Measurements from ENCODE around the gene UBAC2.

Gene UBAC2

GRCh38 chr13:99299256-99299919, 98.7 kb downstream of the UBAC2 start:
- DNase-seq = no peak

GRCh38 chr13:99299920-99300341, 99.3 kb downstream of the UBAC2 start:
- DNase-seq = no peak

GRCh38 chr13:99301056-99301838, 100.6 kb downstream of the UBAC2 start:
- DNase-seq = no peak

GRCh38 chr13:99301913-99302636, 101.4 kb downstream of the UBAC2 start:
- no peak for DNase-seq

- no peak for DNase-seq
Observed at GRCh38 chr13:99302637-99303505, 102.2 kb downstream of the UBAC2 start.

GRCh38 chr13:99303863-99304521, 103.3 kb downstream of the UBAC2 start:
- DNase-seq = no peak

- no peak for DNase-seq
Observed at GRCh38 chr13:99304541-99304940, 103.9 kb downstream of the UBAC2 start.

GRCh38 chr13:99305158-99305557, 104.5 kb downstream of the UBAC2 start:
- no peak for DNase-seq

- DNase-seq = no peak
Observed at GRCh38 chr13:99305566-99305965, 104.9 kb downstream of the UBAC2 start.

- no peak for DNase-seq
Observed at GRCh38 chr13:99307247-99307646, 106.6 kb downstream of the UBAC2 start, which contains the start of gene GPR183. GPR183 (minus strand) TSS chr13:99307399; CDS start chr13:99296145, 11,254 bp downstream.

- DNase-seq = peak; percentile 35
Observed at GRCh38 chr13:99307648-99308339, 107.1 kb downstream of the UBAC2 start.

- no peak for DNase-seq
Observed at GRCh38 chr13:99308471-99309087, 107.9 kb downstream of the UBAC2 start.

- no peak for DNase-seq
Observed at GRCh38 chr13:99310382-99311031, 109.9 kb downstream of the UBAC2 start.

- no peak for DNase-seq
Observed at GRCh38 chr13:99311137-99311536, 110.5 kb downstream of the UBAC2 start.

- DNase-seq = no peak
Observed at GRCh38 chr13:99311748-99312492, 111.3 kb downstream of the UBAC2 start.

- DNase-seq = peak; percentile 81
Observed at GRCh38 chr13:99312493-99312883, 111.8 kb downstream of the UBAC2 start.

- DNase-seq = no peak
Observed at GRCh38 chr13:99313501-99313900, 112.8 kb downstream of the UBAC2 start.

- DNase-seq = no peak
Observed at GRCh38 chr13:99313941-99314340, 113.3 kb downstream of the UBAC2 start.

GRCh38 chr13:99314640-99315176, 114.1 kb downstream of the UBAC2 start:
- DNase-seq = no peak

All from SHP77 treated with DMSO at 0.1 percent for 48 hours (cell line).